Posterior cingulate gyrus (tissue), 11 donors: ENCODE results near the gene SPAG5.
A peak's percentile ranks its signal among the peaks of the same experiment; 100 is the strongest.

Source experiments
- DNase-seq, 10 donors: peaks; one replicate each; pipeline versions ENCODE4 v3.0.0 to v3.0.0-alpha.2; 2020 to 2021; ENCODE audit warnings: mixed read lengths in 3 of 10
- intact Hi-C: fragments of 100-400 bp; cut with DNase I; formaldehyde crosslinking; loops from one replicate; pipeline ENCODE4 v1.15.1; 2023

The SPAG5 gene

DNA sequence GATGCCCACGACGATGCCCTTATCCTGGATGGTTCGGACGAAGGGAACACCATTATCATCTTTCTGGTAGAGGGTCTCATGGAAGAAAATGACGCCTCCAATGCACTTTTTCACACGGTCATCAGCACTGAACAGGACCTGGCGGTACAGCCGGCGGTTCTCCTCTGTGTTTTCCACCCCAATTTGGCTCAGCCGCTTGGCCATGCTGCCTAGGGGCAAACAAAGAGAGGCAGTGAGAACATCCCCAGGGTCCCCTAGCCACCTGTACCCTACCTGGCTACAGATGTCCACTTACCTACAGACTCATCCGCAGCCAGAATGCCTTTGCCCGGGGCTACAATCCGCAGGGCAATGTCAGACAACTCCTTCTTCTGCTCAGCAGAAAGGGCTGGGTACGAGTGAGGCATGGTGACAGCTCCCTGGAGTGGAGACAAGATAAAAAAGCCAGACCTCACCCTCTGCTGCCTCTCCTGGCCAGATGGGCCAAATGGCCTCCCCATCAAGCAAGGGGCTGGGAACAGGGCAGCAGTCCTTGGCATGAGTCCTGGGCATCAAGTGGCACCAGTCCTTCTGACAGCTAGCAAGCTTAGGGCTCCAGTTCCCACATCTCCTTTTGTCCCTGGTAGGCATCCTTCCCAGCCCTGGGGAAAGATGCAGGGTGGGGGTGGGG is 23.6 kb downstream of the SPAG5 start:
- DNase-seq, result peak in 8 of 10 donors; percentile 38 to 88 (median 45)
- intact Hi-C loops, result no loop called here

DNA sequence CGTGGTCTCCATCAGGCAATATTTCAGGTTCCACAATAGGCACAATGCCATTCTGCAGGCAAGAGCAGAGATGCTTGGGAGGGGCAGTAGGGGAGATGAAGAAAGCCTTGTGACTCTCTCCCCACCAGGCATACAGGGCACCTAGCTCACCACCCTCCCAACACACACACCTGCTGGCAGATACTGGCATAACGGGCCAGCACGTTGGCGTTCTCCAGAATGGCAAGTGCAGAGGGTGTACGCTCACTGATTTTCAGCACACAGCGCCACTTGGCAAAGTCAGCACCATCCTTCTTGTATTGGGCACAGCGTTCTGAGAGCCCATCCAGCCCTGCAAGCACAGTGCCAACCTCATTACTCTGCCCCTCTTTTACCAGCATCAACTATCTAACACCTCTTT is 24.3 kb downstream of the SPAG5 start:
- DNase-seq, result no peak
- intact Hi-C loops, result no loop called here

DNA sequence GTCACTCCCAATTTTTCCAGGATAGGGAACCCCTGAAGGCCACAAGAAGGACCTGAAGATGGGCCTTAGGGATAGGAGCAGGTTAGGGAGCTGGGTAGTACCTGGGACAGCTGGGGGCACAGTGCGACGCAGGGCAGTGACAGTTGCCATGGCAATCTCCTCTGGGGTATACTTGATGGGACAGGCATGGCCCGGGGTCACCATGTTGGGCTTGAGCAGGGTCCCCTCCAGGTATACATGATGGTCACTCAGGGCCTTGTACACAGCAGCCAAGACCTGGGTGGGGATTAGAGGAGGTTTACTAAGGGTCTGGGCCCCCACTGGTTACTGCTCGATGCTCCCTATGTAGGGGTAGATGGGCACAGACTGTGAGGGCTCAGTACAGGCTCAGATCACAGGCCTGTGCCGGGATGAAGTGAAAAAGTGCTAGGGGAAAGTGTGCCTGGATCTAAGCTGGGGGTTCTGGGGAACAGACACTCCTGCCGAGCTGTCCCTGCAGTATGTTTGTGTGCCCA is 24.8 kb downstream of the SPAG5 start:
- intact Hi-C loops, result no loop called here
- no peak for DNase-seq

DNA sequence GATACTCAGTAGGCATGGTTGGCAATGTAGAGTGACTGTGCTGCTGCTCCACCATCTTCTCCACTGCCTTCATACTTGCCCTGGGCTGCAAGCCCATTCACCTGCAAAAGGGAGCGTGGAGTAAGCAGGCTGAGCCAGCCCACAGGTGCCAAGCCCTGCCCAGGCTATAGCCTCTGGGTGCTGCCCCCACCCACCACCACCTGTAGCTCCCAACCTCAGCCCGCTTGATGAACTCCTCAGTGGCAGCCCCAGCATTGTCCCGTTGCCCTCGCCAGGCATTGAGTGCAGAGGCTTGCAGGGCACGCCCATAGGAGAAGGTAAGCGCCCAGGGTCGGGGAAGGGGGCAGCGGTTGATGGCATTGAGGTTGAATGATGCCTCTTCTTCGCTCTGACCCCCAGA is 25.3 kb downstream of the SPAG5 start:
- intact Hi-C loops, result no loop called here
- no peak for DNase-seq

DNA sequence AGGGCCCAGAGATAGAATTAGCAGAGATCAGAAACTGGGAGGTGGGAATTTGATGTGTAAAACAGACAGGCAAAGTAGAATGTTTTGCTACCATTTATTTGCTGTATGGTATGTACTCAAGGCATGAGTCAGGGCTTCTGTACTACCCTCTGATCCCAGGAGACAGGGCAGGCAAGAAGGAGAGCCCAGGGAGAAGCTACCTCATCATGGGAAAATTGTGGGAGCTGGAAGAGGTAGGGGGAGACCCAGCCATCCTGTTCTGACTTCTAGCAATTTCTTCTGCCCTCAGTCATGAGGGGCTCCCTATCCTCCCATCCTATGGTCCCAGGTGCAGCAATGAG is 25.8 kb downstream of the SPAG5 start:
- intact Hi-C loops, result no loop called here
- no peak for DNase-seq

DNA sequence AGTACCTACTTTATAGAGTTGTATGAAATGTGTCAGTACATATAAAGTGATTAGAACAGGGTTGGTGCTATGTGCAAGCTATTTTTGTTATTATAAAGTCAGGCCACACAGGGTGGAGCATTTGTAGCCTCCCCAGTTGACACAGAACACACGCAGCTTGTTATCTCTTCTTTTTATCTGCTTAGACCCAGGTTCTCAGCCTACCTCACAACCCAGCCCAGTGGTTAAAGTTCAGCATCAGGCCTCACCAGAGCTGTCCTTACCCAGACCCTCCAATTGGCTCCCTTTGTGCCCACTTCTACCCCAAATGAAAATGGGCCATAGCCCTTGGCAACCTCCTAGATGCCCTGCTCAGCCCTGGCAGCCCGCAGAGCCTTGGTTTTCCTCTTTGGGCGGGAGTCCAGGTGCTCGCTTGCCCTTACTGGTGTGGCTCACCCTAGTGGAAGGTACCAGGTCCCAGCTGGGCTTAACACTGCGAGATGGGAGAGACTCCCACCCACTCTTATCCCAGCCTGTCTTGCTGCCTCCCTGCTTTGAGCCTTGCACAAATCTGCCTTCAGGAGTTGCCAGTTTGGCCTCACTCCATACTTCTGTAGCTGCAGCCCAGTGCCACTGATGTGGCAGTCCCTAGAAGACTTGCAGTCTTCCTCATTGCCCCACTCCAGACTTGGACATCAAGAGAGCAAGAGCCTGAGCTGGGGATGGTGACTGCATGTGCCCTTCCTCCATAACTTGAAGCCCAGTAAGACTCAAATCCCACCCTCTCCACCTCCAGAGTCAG is 26.4 kb downstream of the SPAG5 start:
- intact Hi-C loops, result no loop called here
- DNase-seq, result no peak

DNA sequence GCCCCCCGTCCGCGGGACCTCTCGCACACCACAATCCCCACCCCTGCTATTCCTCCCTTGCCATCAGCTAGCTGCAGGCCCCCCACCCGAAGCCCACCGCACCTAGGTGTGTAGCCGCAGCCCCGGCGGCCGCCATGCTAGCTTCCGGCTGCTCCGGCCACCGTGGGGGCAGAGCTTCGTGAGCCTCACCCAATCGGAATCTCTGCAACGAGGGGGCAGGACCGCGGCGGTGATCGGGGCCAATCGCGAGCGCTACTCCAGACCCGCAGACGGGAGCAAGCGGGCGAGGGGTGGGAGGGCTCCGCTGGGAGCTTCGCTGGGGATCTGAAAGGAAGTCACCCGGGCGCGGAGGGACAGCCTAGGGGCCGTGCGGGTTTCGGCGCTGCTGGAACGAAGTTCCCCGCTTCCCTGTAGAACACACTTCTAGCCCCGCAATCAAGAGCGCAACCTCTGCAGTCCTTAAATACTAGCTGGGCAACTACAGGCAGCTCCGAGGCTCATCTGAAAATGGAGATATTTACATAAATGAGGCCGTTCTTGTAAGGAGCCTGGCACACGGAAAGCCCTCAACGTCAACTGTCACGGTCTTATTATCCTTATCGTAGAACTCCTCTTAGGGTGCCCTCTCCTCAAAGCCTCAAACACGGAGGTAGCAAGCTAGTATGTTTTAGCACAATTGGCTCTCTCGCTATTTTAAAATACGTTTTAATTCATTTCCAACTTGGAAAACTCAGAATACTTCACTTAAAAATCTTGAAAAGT is 27.3 kb downstream of the SPAG5 start, which contains the start of gene PIGS:
Gene PIGS, minus strand, starts transcription at position 164 of the 762 bp plus-strand sequence. Its CDS starts 28 bp downstream, at position 136.
- intact Hi-C loops, result no loop called here
- DNase-seq, result peak; percentile 94 to 100 (median 98)

DNA sequence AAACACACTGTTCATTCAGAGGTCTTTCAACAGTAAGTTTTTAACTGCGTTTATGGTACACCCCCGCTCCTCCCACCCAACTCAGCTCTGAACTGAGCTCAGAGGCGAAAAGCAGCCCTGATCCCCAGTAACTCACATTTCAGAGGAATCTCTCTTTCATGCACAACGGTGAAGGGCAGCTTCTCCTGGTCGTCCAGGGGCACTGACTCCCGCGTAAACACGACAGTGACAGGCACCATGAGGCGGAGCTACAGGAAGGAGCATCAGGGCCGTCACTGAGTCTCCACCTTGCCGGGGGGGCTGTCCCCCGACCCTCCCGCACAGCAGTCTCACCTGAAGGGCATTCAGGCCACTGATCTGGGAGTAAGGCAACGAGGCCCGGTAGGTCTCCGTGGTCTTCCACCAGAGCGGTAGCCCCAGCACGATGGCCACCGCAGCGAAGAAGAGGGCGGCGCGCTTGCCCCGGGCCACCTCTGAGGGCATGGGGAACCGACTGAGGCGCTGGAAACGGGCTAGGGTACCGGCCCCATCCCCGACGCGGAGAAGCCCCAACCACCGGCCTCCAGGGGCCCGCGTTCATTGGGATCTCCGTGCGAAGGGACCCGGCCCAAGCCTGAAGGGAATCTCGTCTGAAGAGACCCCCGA is 28.0 kb downstream of the SPAG5 start:
- peak in 5 of 10 donors; percentile 21 to 91 (median 33) for DNase-seq

DNA sequence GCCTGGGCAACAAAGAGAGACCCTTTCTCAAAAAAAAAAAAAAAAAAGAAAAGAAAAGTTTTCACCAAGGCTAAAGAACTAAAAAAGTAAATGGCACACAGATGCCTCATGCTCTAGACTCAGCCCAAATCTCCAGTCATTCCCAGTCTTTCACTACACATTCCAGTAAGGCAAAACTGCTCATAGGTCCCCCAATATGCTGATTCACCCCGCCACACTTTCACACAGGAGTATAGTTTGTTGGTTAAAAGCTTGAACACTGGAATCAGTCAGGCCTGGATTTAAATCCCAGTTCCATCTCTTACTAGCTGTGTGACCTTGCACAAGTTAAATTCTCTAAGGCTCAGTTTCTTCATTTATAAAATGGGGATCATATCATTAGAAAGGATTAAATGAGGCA is 29.4 kb downstream of the SPAG5 start:
- no peak for DNase-seq
- intact Hi-C loops, result no loop called here

More for the DNA sequence above, 28.0 kb downstream of the SPAG5 start:
- intact Hi-C loops, result no loop called here

DNA sequence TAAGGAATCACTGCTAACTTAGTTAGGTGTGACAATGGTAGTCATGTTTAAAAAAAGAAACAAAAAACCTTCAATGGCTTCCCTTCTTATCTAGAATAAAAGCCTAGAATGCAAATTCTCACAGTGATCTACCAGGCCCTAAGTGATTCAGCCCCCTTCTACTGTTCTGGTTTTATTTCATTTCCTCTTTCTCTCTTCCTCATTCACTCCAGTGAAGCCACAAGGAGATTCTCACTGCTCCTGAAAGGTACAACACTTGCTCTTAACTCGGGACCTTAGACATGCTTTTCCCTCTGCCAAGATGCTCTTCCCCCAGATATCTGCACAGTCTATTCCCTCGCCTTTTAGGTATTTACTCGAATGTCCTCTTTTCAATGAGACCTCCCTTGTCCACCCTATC is 31.2 kb downstream of the SPAG5 start:
- intact Hi-C loops, result no loop called here
- DNase-seq, result no peak

DNA sequence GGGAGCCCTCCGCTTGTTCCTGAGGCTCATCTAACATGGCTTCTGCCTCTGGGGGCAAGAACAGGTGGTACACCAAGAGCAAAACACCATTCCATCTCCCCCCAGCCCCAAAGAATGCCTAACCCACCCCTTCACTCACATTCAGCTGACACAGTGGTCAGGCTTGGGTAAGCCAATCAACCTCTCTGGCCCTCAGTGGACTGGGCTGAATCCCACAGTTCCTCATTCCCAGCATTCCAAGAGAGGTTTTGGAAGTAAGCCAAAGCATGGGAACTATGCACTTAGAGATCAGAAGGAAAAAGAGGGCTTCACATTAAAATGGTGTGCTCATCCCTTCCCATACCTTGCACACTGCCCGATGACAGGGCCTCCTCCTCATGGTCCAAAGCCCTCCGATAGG is 35.4 kb downstream of the SPAG5 start:
- DNase-seq, result no peak
- intact Hi-C loops, result no loop called here

DNA sequence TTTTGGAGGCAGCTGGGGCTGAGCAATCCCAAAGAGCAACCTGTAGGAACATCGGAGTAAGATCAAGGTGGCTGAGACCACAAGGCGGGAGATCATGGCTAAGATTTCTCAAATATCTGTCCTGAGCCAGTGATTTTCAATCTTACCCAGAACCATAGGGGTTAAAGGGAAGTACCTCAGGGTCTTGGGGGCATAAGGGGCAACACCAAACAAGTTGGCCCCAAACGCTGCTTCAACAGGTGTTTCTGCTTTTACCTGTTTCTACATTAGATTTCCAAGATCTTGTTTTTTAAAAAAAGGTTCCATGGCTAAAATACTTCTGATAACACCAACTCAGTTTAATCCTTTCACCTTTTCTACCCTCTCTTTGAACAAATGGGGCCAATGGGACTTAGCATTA is 43.8 kb downstream of the SPAG5 start:
- DNase-seq, result no peak
- intact Hi-C loops, result no loop called here

DNA sequence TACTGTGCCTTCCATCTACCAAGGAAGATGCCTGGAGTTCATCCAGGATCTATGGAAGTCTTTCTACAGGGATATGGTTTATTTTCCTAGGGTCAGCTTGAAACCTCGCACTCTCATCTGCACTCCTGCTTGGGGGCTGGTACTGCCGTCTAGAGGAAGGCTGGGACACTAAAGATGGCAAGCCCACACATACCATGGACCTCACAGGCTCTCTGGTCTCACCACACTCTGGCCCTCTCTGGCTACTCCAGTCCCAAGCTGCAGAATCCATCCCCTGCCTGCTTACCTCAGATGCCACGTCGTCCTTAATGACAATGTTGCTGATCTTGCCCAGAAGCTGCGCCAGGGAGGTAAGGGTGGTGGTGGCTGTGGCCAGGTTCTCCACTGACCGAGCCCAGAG is 44.3 kb downstream of the SPAG5 start:
- peak in 2 of 10 donors; percentile 8 to 24 for DNase-seq
- intact Hi-C loops, result no loop called here

DNA sequence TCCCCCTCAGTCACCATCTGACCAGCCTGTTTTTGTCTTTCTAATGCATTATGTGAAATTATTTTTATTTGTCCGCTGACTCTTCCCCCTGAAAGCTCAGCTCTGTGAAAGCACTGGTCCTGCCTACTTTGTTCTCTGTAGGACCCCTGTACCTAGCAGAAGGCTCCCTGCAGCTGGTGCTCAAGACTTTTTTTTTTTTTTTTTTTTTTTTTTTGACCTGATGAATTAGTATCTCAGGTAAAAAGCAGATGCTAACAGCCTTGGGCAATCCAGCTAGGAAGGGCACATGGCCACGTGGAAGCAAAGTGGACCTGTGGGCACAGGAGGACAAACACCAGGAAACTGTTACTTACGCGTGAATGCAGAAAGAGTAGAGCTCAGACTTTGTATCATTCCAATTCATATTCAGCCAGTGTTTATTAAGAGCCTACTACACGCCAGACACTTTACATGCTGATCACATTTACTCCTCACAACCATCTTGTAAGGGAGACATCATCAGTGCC is 45.8 kb downstream of the SPAG5 start:
- intact Hi-C loops, result no loop called here
- peak in 1 of 10 donors; percentile 64 for DNase-seq

DNA sequence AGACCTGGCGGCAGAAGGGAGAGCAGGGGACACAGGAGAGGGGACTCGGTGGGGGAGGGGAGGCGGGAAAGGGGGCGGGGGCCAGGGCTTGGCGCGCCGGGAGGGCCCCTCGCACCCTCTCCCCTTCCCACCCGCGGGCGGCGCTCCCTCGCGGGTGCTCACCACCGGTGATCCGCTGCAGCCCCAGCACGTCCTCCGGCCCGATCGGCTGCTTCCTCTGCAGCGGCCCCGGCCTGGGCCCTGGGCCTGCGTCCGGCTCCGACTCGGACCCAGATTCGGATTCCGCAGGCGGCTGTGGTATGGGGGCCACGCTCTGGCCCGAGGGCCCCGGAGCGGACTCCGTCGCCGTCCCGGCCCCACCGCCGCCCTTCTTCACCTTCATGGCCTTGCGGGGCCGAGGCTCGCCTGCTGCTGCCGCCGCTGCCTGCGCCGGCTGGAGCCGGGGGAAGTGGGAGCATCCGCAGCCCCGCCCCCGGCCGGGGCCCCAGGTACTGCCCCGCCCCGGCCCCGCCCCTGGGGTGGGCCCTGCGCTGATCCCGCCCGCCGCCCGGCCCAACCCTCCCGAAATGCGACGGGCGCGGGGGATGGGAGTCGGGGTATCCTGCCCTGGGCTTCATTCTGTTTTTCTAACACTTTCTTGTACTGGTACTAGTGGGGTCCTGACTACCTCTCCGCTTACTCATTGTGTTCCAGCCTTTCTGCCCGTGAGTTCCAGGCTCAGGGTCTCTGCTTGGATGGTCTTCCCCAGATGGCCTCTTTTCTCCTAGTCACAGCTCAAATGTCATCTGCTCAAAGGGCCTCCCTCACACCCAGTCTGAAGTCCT is 46.4 kb downstream of the SPAG5 start, which contains the start of gene UNC119:
Gene UNC119, minus strand, starts transcription at position 449 of the 824 bp plus-strand sequence. Its CDS starts 67 bp downstream, at position 382.
- intact Hi-C loops, result no loop called here
- DNase-seq, result peak; percentile 49 to 96 (median 71)

DNA sequence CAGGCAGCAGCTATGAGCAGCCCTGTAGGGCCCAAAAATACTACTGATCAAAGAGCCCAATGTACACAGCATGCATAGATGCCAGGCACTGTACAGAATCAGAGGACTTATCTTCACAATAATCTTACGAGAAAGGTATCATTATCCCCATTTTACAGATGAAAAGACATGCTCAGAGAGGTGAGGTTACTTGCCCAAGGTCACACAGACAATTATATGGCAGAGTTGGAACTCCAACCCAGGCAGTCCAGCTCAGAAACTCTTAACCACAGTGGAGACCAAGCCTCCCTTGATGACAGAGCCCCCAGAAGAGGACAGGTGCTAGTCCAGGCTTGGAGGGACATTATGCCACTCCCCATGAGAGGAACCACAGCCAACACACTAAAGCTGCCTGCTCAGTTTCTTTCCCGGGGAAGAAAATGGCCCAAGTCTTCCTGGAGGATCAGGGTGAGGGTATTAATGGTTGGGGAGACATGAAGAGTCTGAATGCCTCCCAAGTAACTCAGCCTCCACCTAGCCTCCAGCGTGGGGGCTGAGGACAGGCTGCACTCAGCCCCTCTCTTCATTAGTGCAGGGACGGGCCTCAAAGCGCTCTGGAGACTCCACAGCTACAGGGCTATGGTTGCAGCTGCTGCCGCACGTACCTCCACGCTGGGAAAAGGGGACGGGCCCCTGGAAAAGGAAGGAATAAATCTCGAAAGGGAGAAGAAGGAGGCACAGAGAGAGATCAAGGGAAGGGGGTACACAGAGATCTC is 47.2 kb downstream of the SPAG5 start:
- DNase-seq, result peak in 2 of 10 donors; percentile 68 to 84

DNA sequence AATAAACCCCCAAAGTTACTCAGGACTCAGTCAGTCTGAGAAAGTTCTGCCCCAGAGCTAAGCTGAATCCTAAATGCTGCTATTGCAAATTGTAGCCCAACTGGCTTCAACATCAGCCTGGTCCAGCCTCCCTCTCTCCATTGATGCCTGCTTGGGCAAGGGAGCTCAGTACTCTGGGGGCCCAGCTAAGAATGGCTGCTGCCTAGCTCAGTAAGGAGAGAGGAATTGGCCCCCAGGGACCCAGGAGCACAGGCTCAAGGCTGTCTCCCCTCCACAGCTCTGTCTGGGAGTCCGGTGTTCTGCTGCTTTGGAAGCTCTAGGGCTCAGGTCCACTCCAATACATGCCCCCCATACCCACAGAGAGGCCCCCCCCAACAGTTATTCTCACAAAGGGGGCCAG is 48.0 kb downstream of the SPAG5 start:
- intact Hi-C loops, result no loop called here
- peak in 2 of 10 donors; percentile 26 to 38 for DNase-seq

More for the DNA sequence above, 47.2 kb downstream of the SPAG5 start:
- intact Hi-C loops, result no loop called here
